ENCODE results near the gene FIGN. TPM values are rescaled to one million over a fixed set of nuclear protein-coding genes. Genes with fewer than 3 reads are reported as not detected.
A peak's percentile ranks its signal among the peaks of the same experiment; 100 is the strongest.

FIGN gene
- total RNA-seq, 1 experiment from 2014 or later = 2.7 TPM

GRCh38 chr2:163611557-163611906 is 124.3 kb downstream of the FIGN start:
- DNase-seq (ENCODE audit: low spot score) = no peak

DNA sequence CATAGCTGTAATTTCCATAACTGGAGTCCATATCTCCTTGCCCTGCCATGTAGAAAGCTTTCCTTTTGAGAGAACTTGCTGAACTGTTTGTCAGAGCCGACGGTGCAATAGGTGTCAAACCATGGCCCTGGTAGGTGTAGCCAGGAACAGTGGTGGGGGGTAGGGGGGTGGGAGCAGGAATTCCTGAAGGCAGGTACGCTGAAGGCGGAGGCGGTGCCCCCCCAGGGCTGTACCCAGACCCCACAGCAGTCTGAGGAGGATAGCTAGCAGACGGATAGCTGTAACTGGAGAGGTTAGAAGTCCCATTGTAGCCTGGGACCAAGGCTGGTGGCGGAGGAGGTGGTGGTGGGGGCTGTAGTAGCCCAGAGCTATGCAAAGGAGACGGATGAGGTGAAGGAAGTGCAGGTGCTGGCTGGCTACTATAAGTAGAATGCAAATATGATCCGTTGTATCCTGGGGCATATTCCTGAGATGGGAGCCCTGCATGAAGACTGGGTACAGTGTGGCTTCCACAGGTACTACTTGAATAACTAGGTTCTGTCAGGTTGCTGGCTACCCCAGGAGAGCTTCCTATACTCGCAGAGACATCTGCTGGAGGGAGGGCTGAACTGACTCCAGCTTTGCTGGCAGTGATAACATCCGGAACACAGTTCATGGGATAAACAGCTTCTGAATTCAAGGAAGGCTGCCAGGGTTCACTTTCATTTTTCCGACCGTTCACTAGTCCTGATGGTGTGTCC is 124.8 kb downstream of the FIGN start:
- DNase-seq (ENCODE audit: low spot score) = no peak

- DNase-seq (ENCODE audit: low spot score) = no peak
Observed at GRCh38 chr2:163607630-163608029, 128.2 kb downstream of the FIGN start.

DNA sequence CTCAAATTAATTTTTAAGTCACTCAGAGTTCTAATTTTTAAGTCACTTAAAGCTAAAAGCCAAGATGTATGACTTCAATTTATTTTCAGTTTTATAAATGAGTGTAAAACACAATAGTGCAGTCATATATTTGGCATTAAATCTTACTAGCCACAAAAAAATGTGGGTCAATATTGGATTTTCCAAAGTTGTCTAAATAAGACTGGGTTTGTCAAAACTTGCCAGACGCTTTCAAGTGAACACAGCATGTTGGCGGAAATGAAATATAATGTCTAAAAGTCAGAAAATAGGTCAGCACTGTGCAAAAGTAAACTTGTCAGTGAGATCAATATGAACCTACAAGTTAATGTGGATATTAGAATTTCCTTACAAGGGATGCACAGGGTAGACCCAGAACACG is 128.9 kb downstream of the FIGN start:
- DNase-seq (ENCODE audit: low spot score) = no peak

- no peak for DNase-seq (ENCODE audit: low spot score)
Observed at GRCh38 chr2:163605779-163606178, 130.0 kb downstream of the FIGN start.

DNA sequence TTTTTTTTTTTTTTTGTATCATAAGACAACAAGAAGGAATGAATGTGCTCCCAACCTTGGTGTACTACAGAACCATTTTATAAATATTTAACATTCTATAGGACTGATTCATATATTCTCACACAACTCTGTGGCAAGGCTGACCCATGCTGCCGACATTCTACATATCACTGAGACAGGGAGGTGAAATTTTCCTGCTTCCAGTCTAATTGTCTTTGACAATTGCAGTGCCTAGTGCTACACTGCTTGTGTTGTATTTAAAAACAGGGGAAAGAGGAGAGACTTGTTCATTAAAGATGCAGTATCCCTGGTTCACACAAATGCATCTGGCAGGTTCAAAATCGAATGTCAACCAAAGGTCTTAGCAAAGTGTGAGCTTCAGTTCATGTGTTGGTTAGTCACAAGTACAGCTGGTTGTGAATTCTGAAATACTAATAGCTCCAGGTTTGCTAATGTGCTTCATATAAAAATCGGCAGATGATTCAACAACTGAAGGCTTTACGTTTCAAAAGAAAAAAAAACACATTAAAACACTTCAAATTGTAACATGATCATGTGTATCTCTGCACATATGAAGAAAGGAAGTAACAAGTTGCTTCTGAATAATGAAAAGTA is 130.8 kb downstream of the FIGN start:
- DNase-seq (ENCODE audit: low spot score) = peak; percentile 5

- no peak for DNase-seq (ENCODE audit: low spot score)
Observed at GRCh38 chr2:163602196-163602595, 133.6 kb downstream of the FIGN start.

DNA sequence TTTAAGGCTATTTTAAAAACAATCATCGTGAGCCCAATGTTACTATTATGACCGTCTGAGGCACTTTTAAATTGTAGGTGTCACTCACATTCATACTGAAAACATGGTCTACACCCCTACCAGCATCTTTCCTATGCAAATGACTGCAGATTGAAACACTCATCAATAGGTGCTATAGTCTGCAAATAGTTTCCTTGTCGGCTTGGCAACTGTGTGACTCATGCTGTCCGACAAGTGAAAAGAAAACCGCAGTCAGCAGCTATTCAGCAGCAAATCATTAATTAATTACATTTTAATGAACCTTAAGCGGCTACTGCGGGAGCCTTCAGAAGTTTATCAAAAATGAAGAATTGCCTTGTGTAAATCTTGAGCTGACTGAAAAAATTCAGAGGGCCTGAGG is 134.4 kb downstream of the FIGN start:
- DNase-seq (ENCODE audit: low spot score) = no peak

DNA sequence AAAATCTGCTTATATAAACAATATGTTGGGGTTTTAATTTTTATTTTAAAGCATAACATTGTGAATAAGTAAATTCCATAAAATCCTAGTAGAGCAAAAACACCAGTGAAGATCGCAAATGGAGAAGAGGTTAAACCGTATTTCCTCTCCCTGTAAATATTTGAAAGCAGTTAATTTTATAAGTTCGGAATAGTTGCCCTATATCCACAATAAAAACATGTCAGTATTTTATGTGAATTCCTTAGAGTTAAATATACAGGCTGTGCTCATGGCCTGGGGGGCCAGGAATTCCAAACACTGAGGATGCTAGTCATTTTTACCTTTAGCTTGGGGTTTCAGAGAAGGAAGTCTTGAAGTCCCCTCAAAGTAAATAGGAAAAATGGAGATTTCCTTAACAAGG is 135.0 kb downstream of the FIGN start:
- DNase-seq (ENCODE audit: low spot score) = no peak

- DNase-seq (ENCODE audit: low spot score) = no peak
Observed at GRCh38 chr2:163595028-163595427, 140.8 kb downstream of the FIGN start.

DNA sequence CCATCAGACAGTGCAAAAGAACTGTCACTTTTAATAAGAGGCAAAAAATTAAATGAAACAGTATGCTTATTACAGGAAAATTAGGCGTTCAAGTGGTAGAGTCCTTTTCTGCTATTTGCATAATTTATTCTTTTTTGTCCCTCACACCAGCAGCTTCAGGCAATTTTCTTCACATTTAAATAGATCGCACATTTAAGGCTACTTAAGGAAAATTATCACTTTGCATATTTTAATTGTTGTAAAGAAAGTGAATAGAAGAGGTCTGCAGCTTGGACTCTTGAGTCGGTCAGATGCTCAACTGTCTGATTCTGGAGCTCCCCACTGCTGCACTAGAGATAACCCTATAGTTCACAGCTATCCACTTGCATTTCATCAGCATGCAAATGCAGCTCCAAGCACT is 141.3 kb downstream of the FIGN start:
- DNase-seq (ENCODE audit: low spot score) = no peak

GRCh38 chr2:163593982-163594381 is 141.8 kb downstream of the FIGN start:
- no peak for DNase-seq (ENCODE audit: low spot score)

DNA sequence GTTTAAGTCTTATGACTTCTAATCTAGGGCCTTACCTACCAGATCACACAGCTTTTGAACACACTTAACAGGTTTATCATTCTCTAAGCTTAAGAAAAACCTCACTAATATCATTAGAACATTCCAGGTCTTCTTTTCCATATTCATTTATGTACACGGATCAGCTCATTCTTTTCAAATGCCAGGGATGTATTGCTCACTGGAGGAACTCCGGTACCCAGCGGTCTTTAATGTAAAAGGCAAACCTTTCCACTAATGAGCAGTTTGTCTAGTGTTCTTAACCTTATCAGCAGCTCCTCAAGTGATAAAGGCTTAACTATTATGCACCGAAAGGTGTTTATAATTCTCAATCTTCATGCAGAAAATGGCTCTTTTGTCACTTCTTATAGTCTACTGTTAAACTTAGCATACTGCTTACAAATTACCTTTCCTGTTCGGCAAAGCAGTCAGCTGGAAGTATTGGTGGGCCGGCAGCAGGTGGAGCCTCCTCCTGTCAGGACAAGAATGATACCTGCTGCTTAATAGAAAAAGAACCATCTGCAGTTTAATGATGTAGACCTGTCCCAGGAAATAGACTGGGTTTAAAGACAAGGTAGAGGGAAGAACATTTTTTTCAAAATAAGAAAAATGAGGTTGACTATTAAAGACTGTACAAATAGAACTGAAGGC is 142.7 kb downstream of the FIGN start:
- DNase-seq (ENCODE audit: low spot score) = no peak

DNA sequence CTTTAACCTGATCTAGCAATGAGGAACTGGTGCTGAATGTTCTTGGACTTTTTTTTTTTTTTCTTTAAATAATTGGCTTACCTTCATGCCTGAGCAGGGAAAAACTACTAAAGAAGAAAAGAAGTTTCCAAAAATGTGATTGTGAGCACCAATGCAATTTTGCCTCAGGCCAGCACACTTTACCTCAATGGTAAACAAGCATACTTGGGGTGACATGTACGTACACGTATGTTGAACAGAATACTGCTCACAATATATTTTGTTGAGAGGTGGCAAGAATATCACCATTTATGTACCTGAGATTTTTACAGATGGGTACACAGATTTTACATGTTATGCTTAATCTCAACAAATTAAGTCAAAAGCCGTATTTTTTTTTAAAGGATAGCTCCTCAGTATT is 144.3 kb downstream of the FIGN start:
- DNase-seq (ENCODE audit: low spot score) = no peak

- DNase-seq (ENCODE audit: low spot score) = no peak
Observed at GRCh38 chr2:163580757-163581156, 155.1 kb downstream of the FIGN start.

DNA sequence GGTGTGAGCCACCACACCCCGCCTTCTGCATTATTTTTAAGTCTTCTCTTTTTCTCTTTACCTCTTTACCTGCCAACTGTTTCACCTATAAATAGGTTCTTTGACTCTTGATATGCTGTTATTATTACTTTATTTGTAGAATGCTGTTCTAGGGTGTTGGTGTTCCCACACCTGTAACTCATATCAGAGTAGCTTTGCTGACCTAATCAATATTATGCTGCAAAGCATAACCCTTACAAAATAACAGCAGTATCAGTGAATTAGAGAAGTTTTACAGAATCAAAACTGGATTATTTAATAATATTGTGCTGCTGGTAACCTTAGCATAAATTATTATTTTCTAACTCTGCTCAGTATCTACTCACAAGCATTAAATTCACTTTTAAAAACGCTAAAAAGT is 161.5 kb downstream of the FIGN start:
- DNase-seq (ENCODE audit: low spot score) = no peak

GRCh38 chr2:163573652-163574051 is 162.2 kb downstream of the FIGN start:
- DNase-seq (ENCODE audit: low spot score) = no peak

- no peak for DNase-seq (ENCODE audit: low spot score)
Observed at GRCh38 chr2:163572850-163573249, 163.0 kb downstream of the FIGN start.

- no peak for DNase-seq (ENCODE audit: low spot score)
Observed at GRCh38 chr2:163571423-163572102, 164.2 kb downstream of the FIGN start.

DNA sequence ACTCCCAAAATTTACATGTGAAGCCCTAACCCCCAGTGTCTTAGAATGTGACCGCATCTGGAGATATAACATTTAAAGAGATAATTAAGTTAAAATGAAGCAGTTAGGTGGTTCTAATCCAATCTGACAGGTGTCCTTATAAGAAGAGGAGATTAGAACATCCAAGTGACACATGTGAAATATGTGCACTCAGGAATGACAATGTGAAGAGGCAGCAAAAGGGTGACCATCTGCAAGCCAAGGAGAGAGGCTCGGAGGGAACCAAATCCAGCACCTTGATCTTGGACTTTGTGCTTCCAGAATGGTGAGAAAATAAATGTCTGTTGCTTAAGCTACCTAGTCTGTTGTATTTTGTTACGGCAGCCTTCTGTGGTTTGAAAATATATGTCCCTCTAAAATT is 165.4 kb downstream of the FIGN start:
- DNase-seq (ENCODE audit: low spot score) = no peak

DNA sequence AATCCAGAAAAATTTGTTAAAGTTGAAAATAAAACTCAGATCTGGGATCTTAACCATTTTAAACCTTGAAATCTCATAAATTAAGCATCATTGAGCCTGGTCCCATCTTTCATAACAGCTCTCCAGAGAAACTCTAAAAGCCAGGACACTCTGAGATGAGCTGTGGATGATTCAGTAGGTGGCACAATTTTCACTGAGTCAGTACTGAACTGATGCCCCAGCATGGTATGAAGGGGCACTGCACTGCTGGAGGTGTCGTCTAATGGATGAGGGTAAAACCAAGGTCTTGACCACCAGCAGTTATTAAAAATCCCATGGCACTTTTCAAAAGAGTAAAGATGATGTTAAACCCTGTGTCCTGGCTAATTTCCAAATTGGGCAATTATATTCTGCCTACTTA is 170.6 kb downstream of the FIGN start:
- no peak for DNase-seq (ENCODE audit: low spot score)

- no peak for DNase-seq (ENCODE audit: low spot score)
Observed at GRCh38 chr2:163564236-163564635, 171.6 kb downstream of the FIGN start.

DNA sequence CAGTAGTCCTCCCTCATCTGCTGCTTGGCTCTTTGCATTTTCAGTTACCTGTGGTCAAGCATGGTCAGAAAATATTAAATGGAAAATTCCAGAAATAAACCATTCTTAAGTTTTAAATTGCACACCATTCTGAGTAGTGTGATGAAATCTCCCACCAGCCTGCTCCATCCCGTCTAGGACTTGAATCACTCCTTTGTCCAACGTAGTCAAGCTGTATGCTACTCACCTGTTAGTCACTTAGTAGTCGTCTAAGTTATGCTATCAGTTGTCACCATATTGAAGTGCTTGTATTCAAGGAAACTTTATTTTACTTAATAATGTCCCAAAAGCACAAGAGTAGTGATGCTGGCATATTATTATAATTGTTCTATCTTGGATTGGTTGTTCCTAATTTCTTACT is 172.5 kb downstream of the FIGN start:
- no peak for DNase-seq (ENCODE audit: low spot score)
